GM21717 (cell line): Measurements from ENCODE around the gene CCDC88C.
"Not testable (repeated sequence)": the region's sequence is repeated elsewhere in the genome, so short reads cannot be mapped to it uniquely, and the experiment has no call there.

ENCODE experiments used
- ATAC-seq: cut with Tn5 transposase; IDR thresholded peaks from one replicate; pipeline ENCODE4 v1.9.1; 2021; ENCODE audit warnings: mild to moderate bottlenecking, moderate library complexity; ENCODE audit not compliant: unreplicated experiment

Gene CCDC88C

DNA sequence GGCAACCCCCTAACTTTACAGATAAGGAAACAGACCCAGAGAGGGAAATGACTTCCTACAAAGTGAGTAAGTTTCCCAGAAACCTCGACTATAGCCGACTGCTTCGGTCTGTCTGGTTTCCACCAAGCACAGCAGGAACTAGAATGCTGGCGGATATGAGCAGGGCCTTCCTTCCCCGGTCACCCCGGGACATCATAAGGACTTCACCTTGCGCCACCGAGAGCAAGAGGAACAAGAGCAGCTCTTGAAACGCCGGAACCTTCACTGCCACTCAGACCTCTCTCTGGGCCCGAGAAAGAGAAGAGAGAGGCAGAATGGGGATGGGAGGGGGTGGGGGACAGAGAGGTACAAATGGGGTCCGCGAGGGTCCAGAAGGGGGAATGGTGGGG is 143.7 kb downstream of the CCDC88C start:
- ATAC-seq: no peak

DNA sequence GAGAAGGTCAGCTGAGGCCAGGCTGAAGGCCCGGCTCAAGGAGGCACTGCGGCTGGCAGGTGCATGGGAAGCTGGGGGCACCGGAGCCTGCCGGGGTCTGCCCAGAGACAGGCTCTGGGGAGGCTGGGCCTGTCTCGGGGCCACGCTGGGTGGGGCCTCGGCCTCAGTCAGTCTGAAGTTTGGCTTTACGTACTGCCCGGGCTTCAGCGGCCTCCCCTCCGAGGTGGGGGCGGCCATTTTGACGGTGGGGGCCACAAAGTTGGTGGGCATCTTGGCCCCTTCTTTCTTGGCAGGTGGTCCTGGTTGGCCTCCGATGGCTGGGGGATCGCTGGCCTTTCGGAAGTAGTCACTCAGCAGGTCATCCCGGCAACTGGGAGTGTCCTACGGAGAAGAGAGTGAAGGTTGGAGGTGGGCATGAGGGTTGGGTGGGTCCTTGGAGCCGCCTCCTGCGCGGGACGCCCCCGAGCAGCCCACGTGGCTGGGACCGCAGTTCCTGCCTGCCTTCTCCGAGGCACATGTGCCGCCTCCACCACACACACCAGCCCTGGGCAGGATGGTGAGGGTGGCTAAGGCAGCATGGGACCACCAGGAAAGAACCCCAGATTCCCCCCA is 144.2 kb downstream of the CCDC88C start:
- ATAC-seq: no peak

DNA sequence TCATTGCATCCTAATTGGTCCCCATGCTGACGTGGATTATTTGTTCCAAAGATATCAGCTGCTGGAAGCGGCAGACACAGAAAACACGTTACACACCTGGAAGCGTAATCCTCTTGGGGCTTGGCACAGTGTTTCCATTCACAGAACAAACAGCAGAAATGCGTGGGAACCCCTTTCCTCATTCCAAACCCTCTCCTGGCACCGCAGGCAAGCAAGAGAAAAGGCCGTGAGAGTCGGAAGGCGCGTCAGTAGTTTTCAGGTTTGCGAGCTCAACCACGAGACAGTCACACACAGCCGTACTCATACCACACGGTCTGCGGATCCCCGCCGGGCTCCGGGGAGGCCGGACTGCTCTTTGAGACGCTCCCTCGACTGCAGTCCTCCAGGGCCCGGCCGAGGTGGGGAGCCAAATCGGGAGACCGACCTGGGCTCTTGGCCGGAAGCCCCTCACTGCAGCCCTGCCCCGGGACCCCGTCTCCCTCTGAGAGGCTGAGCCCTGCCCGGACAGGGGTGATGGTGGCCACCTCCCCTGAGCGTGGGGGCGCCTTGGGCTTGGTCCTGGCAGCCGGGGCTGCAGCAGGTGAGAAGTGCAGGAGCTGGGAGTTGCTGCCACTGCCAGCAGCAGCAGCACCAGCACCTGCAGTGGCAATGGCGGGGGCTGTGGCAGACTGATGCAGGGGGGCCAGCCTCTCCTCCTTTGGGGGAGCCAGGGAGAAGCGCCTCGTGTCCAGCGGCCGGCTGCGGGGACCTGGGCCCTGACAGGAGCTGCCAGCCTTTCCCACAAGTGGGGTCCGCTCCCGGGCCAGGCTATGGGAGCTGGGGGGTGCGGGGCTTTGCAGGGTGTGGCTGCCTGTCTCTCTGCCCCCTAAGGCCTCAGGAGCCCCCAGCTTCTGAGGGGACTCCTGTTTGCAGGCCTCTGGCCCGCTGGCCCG is 145.0 kb downstream of the CCDC88C start:
- no peak for ATAC-seq

DNA sequence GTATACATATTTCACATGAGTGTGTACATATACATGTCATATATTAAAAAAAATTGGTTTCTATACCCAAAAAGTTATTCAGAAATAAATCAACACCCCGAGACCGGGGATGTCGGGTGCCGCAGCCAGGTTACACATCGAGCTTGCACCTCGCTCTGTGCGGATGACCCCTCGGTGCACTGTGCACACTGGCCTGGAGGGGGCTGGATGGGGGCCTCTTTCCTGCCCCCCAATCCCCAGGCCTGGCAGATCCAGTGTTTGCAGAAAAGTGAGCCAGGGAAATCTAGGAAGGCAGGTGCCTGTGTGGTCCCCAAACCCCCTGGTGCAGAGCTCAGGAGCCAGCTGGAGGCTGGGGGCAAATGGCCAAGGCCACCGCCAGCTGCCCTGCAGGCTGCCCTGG is 146.0 kb downstream of the CCDC88C start:
- no peak for ATAC-seq

DNA sequence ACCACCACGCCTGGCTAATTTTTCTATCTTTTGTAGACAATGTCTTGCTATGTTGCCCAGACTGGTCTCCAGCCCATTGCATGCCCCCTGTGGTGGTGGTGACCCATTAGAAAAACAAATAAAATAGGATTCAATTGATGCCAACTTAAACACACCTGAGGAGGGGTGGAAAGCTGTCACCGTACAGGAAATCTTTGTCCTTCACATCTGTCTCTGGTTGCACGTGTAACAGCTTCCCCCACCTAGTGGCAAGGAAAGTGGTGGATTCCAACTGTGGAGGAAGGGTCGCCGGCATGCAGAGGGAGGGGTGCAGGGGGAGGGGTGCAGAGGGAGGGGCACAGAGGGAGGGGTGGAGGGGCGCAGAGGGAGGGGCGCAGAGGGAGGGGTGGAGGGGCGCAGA is 147.0 kb downstream of the CCDC88C start:
- no peak for ATAC-seq

DNA sequence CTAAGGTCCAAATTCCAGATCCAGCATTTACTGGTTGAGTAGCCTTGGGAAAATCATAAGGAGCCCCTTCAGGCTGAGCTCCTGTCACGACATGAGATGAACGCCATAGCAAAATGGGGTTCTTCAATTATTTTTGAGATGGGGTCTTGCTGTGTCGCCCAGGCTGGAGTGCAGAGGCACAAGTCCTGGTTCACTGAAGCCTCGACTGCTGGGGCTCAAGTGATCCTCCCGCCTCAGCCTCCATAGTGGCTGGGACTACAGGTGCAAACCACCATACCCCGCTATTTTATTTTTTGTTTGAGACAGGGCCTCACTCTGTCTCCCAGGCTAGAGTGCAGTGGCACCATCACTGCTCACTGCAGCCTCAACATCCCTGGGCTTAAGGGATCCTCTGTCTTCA is 147.4 kb downstream of the CCDC88C start:
- no peak for ATAC-seq

DNA sequence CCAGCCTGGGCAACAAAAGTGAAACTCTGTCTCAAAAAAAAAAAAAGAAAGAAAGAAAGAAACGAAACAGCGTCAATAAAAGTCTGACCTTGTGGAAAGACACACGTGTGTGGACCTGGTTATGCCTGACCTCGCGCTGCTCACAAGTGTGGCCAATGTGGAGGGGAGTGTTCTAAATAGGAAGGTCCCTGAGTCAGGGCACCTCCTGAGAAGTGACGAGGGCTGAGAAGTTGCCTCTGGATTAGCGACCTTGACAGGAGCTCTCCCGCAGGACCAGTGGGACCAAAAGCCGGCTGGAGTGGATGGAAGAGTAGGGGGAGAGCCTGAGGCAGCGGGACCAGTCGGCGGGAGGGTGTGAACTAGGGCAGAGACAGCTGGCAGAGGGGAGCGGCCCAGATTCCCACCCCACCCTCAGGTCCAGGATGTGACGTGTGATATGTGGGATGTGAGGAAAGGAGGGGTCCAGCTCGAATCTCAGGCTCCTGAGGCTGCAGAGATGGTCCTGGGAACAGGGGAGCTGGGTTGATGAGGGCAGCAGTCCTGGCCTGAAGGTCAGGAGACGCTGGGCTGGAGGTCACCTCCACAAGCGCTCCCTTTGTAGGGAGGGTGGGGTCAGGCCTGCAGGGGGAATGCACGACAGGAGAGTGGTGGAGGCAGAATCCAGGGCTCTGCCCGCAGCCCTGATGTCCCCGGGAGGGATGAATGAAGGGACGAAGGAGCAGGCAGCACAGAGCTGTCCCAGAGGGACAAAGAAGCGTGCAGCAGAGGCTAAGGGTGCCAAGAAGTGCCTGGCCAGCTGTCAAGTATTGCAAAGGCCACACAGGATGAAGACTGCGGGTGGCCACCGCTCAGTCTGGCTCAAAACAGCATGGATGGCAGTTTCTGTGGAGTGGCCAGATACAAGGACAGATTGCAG is 148.3 kb downstream of the CCDC88C start:
- ATAC-seq: no peak

DNA sequence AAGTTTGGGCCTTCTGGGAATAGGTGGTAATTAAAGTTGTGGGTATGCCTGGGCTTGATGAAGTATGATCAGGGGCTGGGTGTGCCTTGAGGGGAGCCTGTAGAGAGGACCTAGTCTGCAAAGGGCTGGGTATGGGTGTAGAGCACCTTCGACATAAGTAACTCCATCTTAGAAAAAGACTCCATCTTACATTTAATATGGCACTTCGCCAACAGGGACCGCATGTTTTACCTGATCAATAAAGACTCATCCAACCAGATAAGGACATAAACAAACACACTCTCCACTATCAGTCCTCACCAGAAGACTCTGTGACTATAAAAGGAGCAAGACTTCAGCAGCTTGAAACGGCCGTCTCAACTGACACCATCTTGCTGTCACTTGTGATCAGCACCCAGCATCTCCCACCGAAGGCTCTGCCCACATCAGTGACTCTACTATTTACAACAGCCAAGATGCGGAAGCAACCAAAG is 149.6 kb downstream of the CCDC88C start:
- no peak for ATAC-seq

DNA sequence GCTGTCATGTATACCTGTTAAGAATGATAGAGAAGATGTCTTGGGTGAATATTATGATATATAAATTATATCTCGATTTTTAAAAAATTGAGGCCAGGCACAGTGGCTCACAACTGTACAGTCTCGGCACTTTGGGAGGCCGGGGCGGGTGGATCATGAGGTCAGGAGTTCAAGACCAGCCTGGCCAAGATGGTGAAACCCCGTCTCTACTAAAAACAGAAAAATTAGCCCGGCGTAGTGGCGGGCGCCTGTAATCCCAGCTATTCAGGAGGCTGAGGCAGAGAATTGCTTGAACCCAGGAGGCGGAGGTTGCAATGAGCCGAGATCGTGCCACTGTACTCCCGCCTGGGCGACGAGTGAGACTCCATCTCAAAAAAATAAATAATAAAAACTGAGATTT is 151.3 kb downstream of the CCDC88C start:
- not testable (repeated sequence) for ATAC-seq

DNA sequence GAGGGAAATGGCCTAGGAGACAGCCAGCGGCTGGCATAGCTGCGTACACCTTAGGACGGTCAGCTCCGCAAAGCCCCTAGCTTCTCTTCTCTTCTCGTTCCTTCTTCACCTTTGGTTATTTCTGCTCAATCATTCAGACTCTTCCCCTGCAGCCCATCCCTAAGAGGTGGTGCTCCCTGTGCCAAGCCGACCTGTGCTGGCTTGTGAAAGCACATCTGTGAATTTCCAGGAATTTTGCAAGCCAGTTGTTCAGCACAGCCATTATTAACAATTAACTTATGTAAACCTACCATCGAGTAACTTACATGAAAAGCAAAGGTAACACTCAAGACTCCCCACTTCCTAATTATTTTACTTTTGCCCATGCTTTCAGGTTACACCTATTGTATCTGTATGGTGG is 152.2 kb downstream of the CCDC88C start:
- ATAC-seq: no peak

DNA sequence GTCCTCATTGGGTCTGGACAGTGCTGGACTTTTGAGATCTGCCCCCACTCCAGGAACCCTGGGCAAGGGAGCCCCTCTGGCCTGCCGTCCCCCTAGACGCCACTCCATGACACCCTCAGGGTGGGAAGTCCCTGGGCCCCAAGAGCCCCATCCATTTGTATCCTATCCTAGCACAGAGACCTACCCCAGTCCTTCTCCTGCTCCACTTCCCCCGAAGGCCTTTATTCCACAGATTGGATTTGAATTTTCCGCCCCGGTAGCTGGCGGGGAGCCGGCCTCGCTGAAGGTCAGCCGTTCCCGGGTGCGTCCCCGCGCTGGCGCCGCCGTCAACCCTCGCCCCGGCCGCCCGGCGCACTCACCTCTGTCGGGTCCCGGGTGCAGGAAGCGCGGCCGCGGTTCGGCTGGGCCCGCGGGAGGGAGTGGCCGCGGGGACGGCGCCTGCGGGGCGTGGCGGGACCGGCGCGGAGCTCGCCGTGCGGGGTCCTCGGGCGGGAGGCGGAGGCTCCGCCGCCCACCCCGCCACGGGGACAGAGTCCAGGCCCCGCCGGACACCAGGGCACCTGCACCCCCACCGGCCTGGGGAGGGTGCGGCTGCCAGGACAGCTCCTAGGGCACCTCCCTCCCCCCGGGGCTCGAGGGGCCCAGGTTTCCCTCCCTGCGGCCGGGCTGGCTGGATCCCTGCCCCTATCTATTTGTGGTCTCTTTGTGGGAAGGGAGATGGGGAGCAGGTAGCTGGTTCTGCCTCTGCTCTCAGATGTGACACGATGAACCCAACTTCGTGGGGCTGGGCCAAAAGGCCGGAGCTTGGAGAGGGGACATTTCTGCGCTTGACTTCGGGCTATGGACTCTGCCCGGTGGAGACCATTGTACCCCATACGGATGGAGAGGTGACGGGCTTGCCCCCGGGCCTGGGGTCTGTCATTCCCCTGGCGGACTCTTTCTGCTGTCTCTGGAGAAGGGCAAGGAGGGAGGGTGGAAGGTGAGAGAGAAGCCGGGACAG is 153.2 kb downstream of the CCDC88C start:
- no peak for ATAC-seq

DNA sequence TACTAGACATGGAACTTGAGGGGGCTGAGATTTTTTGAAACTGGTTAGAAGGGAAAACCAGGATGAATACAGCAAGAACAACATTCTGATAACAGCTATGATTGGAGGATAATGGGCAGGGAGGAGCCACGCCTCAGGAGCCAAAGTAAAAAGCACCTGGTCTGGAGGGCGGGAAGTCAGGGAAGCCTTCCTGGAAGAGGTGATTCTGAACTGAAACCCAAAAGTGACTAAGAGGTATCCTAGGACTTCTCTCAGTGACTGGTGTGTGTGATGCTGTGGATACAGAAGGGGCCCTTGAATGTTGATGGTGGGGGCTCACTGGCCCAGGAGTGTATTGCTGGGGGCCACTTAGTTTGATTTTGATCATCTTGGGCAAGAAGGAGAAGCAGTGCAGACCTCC is 154.3 kb downstream of the CCDC88C start:
- ATAC-seq: no peak

DNA sequence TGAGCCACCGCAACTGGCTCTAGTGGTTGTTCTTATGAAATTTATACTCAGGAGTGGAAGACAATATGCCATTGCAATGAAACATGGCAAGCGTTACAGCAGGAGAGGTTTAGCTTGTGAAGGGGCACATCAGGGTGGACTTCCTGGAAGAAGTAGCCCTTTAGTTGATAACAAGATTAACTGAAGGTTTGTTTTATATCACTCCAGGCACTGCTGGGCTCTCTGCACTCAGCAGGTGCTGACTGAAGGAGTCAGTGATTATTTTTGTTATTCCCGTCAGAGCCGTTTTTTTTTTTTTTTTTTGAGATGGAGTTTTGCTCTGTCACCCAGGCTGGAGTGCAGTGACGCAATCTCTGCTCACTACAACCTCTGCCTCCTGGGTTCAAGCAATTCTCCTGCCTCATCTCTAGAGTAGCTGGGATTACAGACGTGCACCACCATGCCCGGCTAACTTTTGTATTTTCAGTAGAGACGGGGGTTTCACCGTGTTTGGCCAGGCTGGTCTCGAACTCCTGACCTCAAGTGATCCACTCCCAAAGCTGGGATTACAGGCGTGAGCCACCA is 155.6 kb downstream of the CCDC88C start:
- no peak for ATAC-seq

DNA sequence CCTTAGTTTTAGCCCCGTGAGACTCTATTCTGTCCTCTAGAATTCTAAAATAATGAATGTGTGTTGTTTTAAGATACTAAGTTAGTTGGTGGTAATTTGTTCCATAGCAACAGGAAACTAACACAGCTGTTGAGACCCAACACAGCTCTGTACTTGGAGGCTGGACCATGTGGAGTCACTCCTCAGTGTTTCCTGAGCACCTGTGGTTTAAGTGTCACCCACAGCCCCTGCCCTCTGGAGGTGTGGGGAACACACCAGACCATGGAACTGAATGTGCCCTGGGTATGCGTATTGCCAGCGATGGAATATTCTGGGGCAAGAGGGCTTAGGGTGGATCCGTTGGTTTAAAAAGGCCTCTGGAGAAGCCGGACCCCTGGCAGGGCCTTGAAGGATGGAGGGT is 156.5 kb downstream of the CCDC88C start:
- ATAC-seq: no peak

DNA sequence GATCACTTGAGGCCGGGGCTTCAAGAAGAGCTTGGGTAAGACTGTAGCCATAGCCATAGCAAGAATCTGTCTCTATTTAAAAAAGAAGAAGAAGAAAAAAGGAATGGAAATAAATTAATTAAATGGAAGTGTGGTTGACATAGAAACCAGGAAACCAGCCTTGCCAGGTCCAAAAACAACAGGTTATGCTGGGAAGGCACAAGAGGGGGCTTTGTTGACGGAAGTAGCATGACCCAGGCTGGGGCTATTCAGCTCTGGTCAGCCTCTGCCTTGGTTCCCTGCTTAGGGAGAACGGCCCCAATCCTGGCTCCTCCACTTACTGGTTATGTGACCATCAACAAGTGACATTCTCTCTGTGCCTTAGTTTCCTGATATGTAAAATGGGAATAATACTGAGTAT is 158.7 kb downstream of the CCDC88C start:
- no peak for ATAC-seq

DNA sequence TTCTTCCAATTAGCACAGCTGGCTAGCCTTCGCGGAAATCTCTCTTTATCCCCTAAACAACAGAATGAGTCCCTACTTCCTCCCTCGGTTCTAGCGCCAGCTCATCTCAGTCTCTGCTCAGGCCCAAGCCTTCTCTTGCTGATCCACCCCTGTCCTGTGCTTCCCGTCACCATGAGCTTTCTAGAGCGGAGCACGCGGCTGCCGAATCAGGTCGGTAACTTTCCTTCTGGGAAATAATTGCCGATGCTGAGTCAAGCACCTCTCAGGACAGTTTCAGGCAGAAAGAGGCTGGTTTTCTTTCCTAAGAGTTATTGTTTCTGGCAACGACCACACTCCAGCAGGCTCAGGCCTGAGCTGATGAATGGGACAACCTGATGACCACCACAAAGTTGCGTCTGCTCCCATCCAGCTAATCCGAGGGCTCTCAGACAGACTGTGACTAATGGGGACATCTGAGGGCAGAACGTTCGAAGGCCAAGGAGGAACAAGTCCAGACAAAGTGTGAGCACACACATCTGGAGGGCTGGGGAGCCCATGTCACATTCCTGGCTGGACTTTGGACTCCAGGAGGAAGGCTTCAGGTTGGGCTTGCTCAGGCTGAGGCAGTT is 159.5 kb downstream of the CCDC88C start:
- no peak for ATAC-seq

DNA sequence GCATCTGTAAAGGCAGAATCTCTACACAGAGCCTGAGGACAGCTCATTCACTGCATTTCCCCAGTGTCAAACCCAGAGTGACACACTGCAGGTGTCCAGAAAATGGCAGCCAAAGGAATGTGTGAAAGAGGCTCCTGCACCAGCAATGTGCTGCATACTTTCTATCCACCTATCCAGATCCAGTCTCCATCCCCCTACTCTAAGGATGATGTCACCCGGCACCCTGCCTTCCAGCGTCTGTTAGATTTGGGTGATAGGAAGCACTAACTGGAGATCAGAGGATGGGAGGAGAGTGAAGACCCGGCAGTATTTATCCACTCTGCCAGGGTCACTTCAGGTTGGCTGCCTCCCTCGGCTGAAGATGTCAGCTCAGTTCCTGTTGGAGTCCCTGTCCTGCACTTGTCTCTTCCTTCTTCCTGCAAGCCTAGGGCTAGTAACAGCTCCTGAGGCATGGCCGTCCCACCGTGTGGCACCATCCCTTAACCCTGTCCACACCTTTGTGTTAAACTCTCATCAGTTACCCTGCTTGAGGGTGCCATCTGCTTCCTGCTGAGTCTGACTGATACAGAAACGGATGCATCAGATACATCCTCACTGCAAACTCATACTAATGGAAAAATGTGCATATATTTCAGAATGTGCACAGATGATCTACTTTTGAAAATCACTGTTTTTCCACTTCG is 160.2 kb downstream of the CCDC88C start:
- ATAC-seq: no peak

DNA sequence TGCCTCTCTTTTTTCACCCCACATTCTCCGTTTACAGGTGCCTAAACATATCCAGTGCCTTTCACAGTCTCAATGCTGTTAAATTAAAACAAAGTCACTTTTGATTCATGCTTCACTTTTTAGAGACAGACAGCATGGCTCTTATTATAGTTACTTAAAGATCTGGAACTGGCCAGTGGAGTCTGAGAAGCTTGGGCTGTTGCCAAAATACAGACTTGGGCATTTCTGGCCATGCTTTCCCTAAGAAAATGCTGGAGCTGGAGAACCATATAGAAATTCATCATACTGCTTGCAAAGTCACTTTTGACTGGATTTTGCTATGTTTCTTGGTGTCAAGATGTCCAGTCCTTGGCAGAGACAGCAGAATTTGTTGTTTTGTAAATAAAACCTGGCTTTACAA is 161.0 kb downstream of the CCDC88C start:
- no peak for ATAC-seq
